PC-9 (cell line): ENCODE results near the gene CKB.

Experiments used
- EZH2 ChIP-seq: fragments of 200-600 bp; sonication (generic); IDR thresholded peaks from 2 replicates; pipeline ENCODE4 v1.8.0; 2017; ENCODE audit warnings: antibody characterized with exemption, low read depth
- TF ChIP-seq, protein P1 (sequence below): fragments of 200-600 bp; sonication (generic); conservative IDR thresholded peaks from 2 replicates; pipeline ENCODE4 v1.6.1; 2017; ENCODE audit warnings: mixed run types, antibody characterized with exemption, mild to moderate bottlenecking, moderate library complexity

DNA sequence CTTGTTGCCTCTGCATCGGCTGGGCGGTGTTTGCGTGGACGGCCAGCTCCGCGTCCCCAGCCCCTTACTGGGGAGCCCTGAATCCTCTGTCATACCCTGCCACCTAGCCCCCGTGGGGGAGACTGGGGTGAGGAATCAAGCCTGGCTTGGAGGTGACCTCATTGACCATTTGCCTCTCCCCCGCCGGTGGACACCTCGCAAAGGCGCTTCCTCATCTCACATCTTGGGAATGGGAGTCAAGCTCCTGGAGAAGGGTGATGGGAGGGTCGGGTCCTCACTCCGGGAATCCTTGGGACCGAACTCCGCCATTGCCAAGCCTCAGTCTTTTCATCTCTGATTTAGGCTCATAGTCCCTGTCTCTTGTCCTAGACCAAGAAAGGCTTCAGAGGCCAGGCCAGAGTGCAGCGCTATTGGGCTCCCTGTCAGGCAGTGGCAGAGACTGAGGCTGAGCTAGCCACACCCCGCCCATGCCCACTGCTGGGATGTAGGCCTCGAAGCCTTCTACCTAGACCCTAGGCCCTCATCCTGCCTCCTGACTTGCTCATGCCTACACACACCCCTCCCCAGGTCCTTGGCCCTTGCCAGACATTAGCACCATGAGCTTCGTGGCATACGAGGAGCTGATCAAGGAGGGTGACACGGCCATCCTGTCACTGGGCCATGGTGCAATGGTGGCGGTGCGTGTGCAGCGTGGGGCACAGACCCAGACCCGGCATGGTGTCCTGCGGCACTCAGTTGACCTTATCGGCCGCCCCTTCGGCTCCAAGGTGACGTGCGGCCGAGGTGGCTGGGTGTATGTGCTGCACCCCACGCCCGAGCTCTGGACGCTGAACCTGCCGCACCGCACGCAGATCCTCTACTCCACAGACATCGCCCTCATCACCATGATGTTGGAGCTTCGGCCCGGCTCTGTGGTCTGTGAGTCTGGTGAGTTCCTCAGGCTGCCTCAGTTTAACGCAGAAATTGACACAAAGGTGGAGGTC lies 7.0 kb upstream of the CKB start:
- TF ChIP-seq, protein P1, sequence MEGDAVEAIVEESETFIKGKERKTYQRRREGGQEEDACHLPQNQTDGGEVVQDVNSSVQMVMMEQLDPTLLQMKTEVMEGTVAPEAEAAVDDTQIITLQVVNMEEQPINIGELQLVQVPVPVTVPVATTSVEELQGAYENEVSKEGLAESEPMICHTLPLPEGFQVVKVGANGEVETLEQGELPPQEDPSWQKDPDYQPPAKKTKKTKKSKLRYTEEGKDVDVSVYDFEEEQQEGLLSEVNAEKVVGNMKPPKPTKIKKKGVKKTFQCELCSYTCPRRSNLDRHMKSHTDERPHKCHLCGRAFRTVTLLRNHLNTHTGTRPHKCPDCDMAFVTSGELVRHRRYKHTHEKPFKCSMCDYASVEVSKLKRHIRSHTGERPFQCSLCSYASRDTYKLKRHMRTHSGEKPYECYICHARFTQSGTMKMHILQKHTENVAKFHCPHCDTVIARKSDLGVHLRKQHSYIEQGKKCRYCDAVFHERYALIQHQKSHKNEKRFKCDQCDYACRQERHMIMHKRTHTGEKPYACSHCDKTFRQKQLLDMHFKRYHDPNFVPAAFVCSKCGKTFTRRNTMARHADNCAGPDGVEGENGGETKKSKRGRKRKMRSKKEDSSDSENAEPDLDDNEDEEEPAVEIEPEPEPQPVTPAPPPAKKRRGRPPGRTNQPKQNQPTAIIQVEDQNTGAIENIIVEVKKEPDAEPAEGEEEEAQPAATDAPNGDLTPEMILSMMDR, result no peak
- no peak for TF ChIP-seq EZH2
